Activated naive CD8-positive, alpha-beta T cell treated with anti-CD3 and anti-CD28 coated beads for 36 hours (primary cell): ENCODE data around the gene PSTPIP1. TPM values are rescaled to one million over a fixed set of nuclear protein-coding genes. Genes with fewer than 3 reads are reported as not detected.

Experiments
- DNase-seq: peaks from one replicate; pipeline ENCODE4 v3.0.0; 2021
- H3K27ac Mint-ChIP-seq: one replicate; pipeline ENCODE4 v1.8.0; 2022; ENCODE audit warnings: mild to moderate bottlenecking, moderate library complexity, mixed read lengths
- H3K27me3 Mint-ChIP-seq: one replicate; pipeline ENCODE4 v1.8.0; 2022; ENCODE audit warnings: mild to moderate bottlenecking, mixed read lengths
- H3K36me3 Mint-ChIP-seq: one replicate; pipeline ENCODE4 v1.8.0; 2021; ENCODE audit warnings: mild to moderate bottlenecking, mixed read lengths
- H3K4me1 Mint-ChIP-seq: one replicate; pipeline ENCODE4 v1.8.0; 2021; ENCODE audit warnings: mixed read lengths
- H3K4me3 Mint-ChIP-seq: one replicate; pipeline ENCODE4 v1.8.0; 2022; ENCODE audit warnings: mild to moderate bottlenecking, moderate library complexity, mixed read lengths
- H3K9me3 Mint-ChIP-seq: one replicate; pipeline ENCODE4 v1.8.0; 2022; ENCODE audit warnings: mixed read lengths
- total RNA-seq, 2 experiments: library from RNA; stranded (reverse); gene quantifications; one replicate each; pipeline ENCODE4 v1.2.3, GENCODE V29; 2021

The PSTPIP1 gene
- total RNA-seq, 2 experiments from 2014 or later: 93.4 to 94.5 TPM

GRCh38 chr15:77017091-77017660 is 22.2 kb downstream of the PSTPIP1 start:
- H3K36me3 Mint-ChIP-seq: peaks cover 35% of the 10 kb centered on the region
- no peaks in the 10 kb centered on the region for H3K27me3 Mint-ChIP-seq
- no peak overlapping the region for H3K4me3 Mint-ChIP-seq
- H3K9me3 Mint-ChIP-seq: no peaks in the 10 kb centered on the region
- DNase-seq: no peak
- H3K4me1 Mint-ChIP-seq: peaks cover 94% of the 10 kb centered on the region
- peak overlapping the region; percentile 2 for H3K27ac Mint-ChIP-seq

- Mint-ChIP-seq H3K27me3 (no peaks in the 10 kb centered on the region), H3K9me3 (no peaks in the 10 kb centered on the region), H3K4me1 (peaks cover 96% of the 10 kb centered on the region), H3K36me3 (peaks cover 35% of the 10 kb centered on the region), H3K27ac (peak overlapping the region; percentile 100), H3K4me3 (peak overlapping the region; percentile 43)
- no peak for DNase-seq
These were observed 23.1 kb downstream of the PSTPIP1 start for GRCh38 chr15:77017761-77018720.

- H3K36me3 Mint-ChIP-seq: peaks cover 39% of the 10 kb centered on the region
- peaks cover 96% of the 10 kb centered on the region for H3K4me1 Mint-ChIP-seq
These were observed 24.0 kb downstream of the PSTPIP1 start for GRCh38 chr15:77018796-77019505.

GRCh38 chr15:77019521-77020331 is 24.8 kb downstream of the PSTPIP1 start:
- H3K36me3 Mint-ChIP-seq: peaks cover 39% of the 10 kb centered on the region
- H3K27me3 Mint-ChIP-seq: no peaks in the 10 kb centered on the region
- peak overlapping the region; percentile 50 for H3K4me3 Mint-ChIP-seq
- peaks cover 91% of the 10 kb centered on the region for H3K4me1 Mint-ChIP-seq
- peak overlapping the region; percentile 100 for H3K27ac Mint-ChIP-seq
- peak; percentile 68 for DNase-seq
- no peaks in the 10 kb centered on the region for H3K9me3 Mint-ChIP-seq

More at GRCh38 chr15:77018796-77019505, 24.0 kb downstream of the PSTPIP1 start:
- no peaks in the 10 kb centered on the region for H3K9me3 Mint-ChIP-seq
- H3K27me3 Mint-ChIP-seq: no peaks in the 10 kb centered on the region
- DNase-seq: no peak
- H3K4me3 Mint-ChIP-seq: peak overlapping the region; percentile 43
- H3K27ac Mint-ChIP-seq: peak overlapping the region; percentile 100

GRCh38 chr15:77020348-77021087 is 25.6 kb downstream of the PSTPIP1 start:
- Mint-ChIP-seq H3K27me3 (no peaks in the 10 kb centered on the region), H3K9me3 (no peaks in the 10 kb centered on the region), H3K4me3 (no peak overlapping the region), H3K27ac (peak overlapping the region; percentile 100), H3K36me3 (peaks cover 33% of the 10 kb centered on the region), H3K4me1 (peaks cover 83% of the 10 kb centered on the region)
- no peak for DNase-seq

GRCh38 chr15:77021088-77021481 is 26.2 kb downstream of the PSTPIP1 start:
- Mint-ChIP-seq H3K9me3 (no peaks in the 10 kb centered on the region), H3K27ac (peak overlapping the region; percentile 100), H3K36me3 (peaks cover 33% of the 10 kb centered on the region), H3K27me3 (no peaks in the 10 kb centered on the region), H3K4me3 (no peak overlapping the region), H3K4me1 (peaks cover 79% of the 10 kb centered on the region)
- no peak for DNase-seq

GRCh38 chr15:77021803-77022381 is 27.0 kb downstream of the PSTPIP1 start:
- no peaks in the 10 kb centered on the region for H3K9me3 Mint-ChIP-seq
- H3K36me3 Mint-ChIP-seq: peaks cover 32% of the 10 kb centered on the region
- DNase-seq: peak; percentile 63
- H3K27ac Mint-ChIP-seq: peak overlapping the region; percentile 100
- peak overlapping the region; percentile 68 for H3K4me3 Mint-ChIP-seq
- H3K4me1 Mint-ChIP-seq: peaks cover 75% of the 10 kb centered on the region
- H3K27me3 Mint-ChIP-seq: no peaks in the 10 kb centered on the region

GRCh38 chr15:77022646-77023575 is 28.0 kb downstream of the PSTPIP1 start:
- Mint-ChIP-seq H3K27me3 (no peaks in the 10 kb centered on the region), H3K4me3 (peak overlapping the region; percentile 68), H3K4me1 (peaks cover 69% of the 10 kb centered on the region), H3K9me3 (no peaks in the 10 kb centered on the region), H3K27ac (peak overlapping the region; percentile 100), H3K36me3 (peaks cover 32% of the 10 kb centered on the region)
- DNase-seq: no peak

GRCh38 chr15:77023576-77024272 is 28.8 kb downstream of the PSTPIP1 start:
- peaks cover 61% of the 10 kb centered on the region for H3K4me1 Mint-ChIP-seq
- peak overlapping the region; percentile 100 for H3K27ac Mint-ChIP-seq
- peaks cover 29% of the 10 kb centered on the region for H3K36me3 Mint-ChIP-seq
- H3K27me3 Mint-ChIP-seq: no peaks in the 10 kb centered on the region
- no peak overlapping the region for H3K4me3 Mint-ChIP-seq
- no peaks in the 10 kb centered on the region for H3K9me3 Mint-ChIP-seq
- DNase-seq: no peak

GRCh38 chr15:77024273-77025082 is 29.6 kb downstream of the PSTPIP1 start:
- no peaks in the 10 kb centered on the region for H3K9me3 Mint-ChIP-seq
- H3K4me1 Mint-ChIP-seq: peaks cover 55% of the 10 kb centered on the region
- peaks cover 29% of the 10 kb centered on the region for H3K36me3 Mint-ChIP-seq
- H3K27ac Mint-ChIP-seq: peak overlapping the region; percentile 76
- H3K4me3 Mint-ChIP-seq: no peak overlapping the region
- DNase-seq: peak; percentile 74
- no peaks in the 10 kb centered on the region for H3K27me3 Mint-ChIP-seq

- Mint-ChIP-seq H3K36me3 (peaks cover 24% of the 10 kb centered on the region), H3K9me3 (no peaks in the 10 kb centered on the region), H3K4me1 (peaks cover 48% of the 10 kb centered on the region), H3K27me3 (no peaks in the 10 kb centered on the region), H3K4me3 (no peak overlapping the region), H3K27ac (peak overlapping the region; percentile 58)
- DNase-seq: no peak
These were observed 30.4 kb downstream of the PSTPIP1 start for GRCh38 chr15:77025083-77025901.
